GM20000 (cell line): ENCODE measurements around the gene KLHL26.

ENCODE experiments used
- DNase-seq: peaks from one replicate; pipeline ENCODE4 v3.0.0; 2012; ENCODE audit warnings: low spot score
- TF ChIP-seq, protein P1 (sequence below): IDR thresholded peaks from 2 replicates; pipeline ENCODE4 v1.5.1; 2012; ENCODE audit warnings: mild to moderate bottlenecking, control low read depth; ENCODE audit errors: extremely low read depth, missing control alignments

KLHL26 gene

DNA sequence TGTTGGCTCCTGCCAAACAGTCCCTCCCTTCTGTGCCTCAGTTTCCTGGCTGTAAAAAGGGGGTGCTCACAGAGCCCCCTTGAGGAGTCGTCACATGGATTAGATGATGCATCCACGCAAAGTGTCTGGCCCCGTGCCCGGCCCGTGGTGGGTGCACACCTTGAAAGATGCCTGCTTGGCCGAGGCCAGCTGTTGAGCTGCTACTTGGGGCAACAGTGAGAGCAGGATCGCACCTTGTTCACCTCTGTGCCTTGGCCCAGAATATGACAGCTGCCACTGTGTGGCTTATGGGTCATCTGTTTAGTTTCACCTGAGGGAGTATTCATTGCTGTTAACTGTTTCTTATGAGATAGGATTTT, 64.4 kb downstream of the KLHL26 start:
- DNase-seq = no peak
- TF ChIP-seq, protein P1, sequence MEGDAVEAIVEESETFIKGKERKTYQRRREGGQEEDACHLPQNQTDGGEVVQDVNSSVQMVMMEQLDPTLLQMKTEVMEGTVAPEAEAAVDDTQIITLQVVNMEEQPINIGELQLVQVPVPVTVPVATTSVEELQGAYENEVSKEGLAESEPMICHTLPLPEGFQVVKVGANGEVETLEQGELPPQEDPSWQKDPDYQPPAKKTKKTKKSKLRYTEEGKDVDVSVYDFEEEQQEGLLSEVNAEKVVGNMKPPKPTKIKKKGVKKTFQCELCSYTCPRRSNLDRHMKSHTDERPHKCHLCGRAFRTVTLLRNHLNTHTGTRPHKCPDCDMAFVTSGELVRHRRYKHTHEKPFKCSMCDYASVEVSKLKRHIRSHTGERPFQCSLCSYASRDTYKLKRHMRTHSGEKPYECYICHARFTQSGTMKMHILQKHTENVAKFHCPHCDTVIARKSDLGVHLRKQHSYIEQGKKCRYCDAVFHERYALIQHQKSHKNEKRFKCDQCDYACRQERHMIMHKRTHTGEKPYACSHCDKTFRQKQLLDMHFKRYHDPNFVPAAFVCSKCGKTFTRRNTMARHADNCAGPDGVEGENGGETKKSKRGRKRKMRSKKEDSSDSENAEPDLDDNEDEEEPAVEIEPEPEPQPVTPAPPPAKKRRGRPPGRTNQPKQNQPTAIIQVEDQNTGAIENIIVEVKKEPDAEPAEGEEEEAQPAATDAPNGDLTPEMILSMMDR = no peak

DNA sequence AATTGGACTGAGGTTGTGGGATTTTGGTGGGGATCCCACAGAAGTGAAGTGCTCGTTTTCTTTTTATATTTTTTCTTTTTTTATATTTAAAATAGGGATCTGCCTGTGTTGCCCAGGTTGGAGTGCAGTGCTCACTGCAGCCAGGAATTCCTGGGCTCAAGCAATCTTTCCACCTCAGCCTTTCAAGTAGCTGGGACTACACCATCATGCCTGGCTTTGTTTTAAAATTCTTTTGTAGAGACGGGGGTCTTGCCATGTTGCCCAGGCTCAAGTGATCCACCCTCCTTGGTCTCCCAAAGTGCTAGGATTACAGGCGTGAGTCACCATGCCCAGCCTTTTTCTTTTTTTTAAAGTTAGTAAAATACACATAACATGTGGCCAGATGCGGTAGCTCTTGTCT, 67.2 kb downstream of the KLHL26 start:
- TF ChIP-seq, protein P1 = no peak
- no peak for DNase-seq

DNA sequence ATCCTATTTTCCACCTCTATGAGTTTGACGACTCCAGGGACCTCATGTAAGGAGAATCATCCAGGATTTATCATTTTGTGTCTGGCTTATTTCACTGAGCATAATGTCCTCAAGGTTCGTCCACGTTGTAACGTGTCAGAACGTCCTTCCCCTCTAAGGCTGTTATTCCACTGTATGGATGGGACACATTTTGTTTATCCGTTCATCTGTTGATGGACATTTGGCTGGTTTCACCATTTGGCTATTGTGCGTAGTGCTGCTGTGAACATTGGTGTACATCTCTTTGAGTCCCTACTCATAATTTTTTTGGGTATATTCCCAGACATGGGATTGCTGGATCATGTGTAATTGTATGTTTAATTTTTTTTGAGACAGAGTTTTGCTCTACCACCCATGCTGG, 68.1 kb downstream of the KLHL26 start:
- TF ChIP-seq, protein P1 = no peak
- DNase-seq = no peak

DNA sequence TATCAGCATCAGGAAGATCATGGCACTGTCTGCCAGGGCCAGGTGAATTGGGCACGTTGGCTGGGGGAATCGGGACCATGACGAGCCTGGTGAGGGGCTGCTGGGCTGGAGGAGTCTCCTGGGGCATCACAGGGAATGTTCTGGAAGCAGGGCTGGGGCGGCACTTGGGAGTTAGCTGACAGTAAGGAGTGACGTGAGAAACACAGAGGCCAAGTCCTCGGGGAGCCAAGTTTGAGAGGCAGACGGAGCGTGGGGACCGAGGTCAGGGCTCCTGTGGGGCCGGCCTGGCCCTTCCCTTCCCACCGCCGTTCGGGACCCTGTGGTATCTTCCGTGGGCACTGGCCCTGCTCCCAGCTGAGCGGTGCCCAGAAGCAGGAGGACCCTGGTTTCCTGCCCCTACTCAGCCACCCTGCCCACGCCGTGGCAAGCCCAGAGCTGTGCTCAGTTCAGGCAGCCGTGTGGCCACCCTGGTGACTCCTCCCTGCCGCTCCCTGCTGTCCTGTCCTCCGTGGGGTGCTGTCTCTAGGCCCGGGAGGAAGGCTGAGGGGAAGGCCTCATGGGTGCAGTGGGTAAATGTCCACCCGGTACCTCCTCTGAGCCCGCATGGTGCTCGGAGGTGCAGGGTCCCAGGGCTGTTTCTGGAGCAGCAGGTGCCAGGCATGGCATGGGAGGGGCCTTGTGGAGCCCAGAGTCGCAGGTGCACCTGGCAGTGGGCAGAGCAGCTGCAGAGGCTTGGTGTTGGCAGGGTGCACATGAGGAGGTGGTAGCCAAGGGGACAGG, 71.8 kb downstream of the KLHL26 start:
- DNase-seq = no peak
- TF ChIP-seq, protein P1 = no peak

DNA sequence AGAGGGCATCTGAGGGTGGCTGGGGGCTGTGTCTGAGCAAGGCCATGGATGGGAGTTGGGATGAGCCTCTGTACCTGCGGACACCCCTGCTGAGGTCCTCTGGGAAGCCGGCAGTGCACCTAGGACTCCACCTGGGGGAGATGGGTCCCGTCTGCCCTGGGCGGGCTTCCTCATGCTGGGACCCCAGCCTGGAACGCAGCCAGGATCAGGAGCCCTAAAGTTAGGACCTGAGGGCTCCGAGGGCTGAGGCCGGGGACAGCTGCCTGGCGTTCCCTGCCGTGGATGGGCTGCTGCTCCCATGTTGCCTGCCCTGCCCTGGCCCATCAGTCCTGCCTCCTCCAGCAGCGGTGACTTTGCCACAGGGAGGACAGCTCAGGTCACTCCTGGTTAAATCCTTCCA, 72.7 kb downstream of the KLHL26 start:
- DNase-seq = no peak
- TF ChIP-seq, protein P1 = no peak

DNA sequence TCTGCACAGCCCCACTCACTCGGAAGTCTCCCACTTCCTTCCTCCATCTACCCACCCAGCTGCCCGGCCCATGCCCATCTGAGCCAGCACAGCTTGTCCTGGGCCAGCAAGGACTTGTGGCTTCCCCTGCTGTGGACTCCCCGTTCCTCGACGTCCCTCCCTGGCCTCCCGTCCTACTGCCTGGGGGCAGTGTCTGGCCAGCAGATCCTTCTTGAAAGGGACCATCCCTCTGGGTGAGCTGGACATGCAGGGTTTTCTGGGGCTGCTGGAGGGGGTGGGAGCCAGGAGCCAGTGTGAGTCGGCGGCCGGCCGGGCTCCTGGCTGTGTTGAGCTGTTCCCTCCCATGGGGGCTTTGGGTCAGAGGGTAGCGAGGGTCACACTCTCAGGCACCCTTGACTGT, 73.4 kb downstream of the KLHL26 start:
- TF ChIP-seq, protein P1 = no peak
- DNase-seq = no peak

DNA sequence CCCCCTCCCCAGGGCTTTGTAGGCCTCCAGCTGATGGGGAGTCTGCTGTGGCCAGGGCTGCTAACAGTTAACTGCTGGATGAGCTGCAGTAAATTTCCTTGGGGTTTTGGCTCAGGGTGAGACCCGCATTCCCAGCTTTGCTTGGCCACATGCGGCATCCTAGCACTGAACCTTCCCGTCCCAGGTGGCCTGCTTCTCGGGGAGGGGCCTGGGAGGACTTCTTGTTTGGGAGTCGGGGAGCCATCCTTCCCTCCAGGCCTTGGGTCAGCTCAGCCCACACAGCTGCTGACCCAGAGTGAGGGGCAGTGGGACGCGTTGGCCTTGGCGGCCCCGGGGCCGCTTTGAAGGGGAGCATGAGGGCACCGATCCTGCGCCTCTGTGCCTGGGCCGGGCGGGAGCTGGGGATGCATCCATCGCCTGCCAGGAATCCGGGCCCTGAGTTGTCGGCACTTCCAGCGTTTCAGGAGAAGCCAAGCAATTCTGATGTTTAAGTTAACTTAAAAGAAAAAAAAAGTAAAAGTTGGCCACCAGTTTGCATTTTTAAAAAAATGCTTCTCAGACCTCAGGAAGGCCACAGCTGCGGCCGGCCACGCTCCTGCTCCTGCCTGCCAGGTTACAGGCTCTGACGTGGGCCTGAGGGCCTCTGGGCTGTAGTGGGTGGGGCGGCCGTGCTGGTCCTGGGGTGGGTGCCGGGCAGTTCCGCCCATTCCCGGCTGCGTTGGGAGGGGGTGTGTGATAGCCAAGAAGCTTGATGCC, 74.3 kb downstream of the KLHL26 start:
- TF ChIP-seq, protein P1 = no peak
- DNase-seq = no peak
